ENCODE measurements around the gene PRKAB1. TPM values are rescaled to one million over a fixed set of nuclear protein-coding genes. Genes with fewer than 3 reads are reported as not detected.

PRKAB1 gene
- total RNA-seq, 4 donors from 2014 or later, result 18.2 to 32.0 (median 25.4) TPM

- DNase-seq (ENCODE audit: extremely low spot score), result no peak
- intact Hi-C loops (cut with DNase I), result no loop called here
- Histone ChIP-seq H3K27ac (replicated peaks in 1 of 4) (no peak overlapping the region), H3K4me3 (no peak overlapping the region), H3K27me3 (no peaks in the 10 kb centered on the region), H3K4me1 (peaks cover 13 to 18% (median 16%) of the 10 kb centered on the region in 4 donors), H3K9me3 (no peaks in the 10 kb centered on the region), H3K36me3 (peaks cover 0 to 12% (median 3%) of the 10 kb centered on the region in 4 donors)
- 98% methylated on average over 7 of the region's 8 CpGs for WGBS
- no peak for TF ChIP-seq POLR2AphosphoS5 (IDR thresholded peaks at IDR 0.05)
- no peak for TF ChIP-seq EP300 (IDR thresholded peaks at IDR 0.05)
- no peak for TF ChIP-seq CTCF (IDR thresholded peaks at IDR 0.05)
- TF ChIP-seq POLR2A (IDR thresholded peaks at IDR 0.05; ENCODE audit: low read depth), result no peak
These were observed 45.7 kb downstream of the PRKAB1 start for GRCh38 chr12:119713551-119714031.

DNA sequence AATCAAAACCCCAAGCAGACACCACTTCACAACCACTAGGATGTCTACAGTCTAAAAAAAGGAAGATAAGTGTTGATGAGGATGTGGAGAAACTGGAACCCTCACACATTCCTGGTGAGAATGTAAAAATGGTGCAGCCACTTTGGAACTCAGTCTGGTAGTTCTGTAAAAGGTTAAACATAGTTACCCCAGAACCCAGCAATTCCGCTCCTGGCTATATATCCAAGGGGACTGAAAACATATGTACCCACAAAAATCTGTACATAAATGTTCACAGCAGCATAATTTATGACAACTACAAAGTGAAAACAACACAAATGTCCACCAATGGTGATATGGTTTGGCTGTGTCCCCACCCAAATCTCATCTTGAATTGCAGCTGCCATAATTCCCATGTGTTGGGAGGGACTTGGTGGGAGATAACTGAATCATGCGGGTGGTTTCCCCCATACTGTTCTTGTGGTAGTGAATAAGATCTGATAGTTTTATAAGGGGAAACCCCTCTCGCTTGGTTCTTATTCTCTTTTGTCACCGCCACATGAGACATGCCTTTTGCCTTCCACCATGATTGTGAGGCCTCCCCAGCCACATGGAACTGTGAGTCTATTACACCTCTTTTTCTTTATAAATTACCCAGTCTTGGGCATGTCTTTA lies 46.8 kb downstream of the PRKAB1 start:
- Histone ChIP-seq H3K27me3 (no peaks in the 10 kb centered on the region), H3K4me3 (no peak overlapping the region), H3K4me1 (peaks cover 13 to 18% (median 16%) of the 10 kb centered on the region in 4 donors), H3K9me3 (no peaks in the 10 kb centered on the region), H3K36me3 (peaks cover 0 to 12% (median 3%) of the 10 kb centered on the region in 4 donors), H3K27ac (replicated peaks in 1 of 4) (no peak overlapping the region)
- intact Hi-C loops (cut with DNase I), result no loop called here
- TF ChIP-seq EP300 (IDR thresholded peaks at IDR 0.05) (no peak), POLR2A (IDR thresholded peaks at IDR 0.05; ENCODE audit: low read depth) (no peak)
- WGBS, result 93% methylated on average over 4 of the region's 4 CpGs
- no peak for DNase-seq (ENCODE audit: extremely low spot score)

DNA sequence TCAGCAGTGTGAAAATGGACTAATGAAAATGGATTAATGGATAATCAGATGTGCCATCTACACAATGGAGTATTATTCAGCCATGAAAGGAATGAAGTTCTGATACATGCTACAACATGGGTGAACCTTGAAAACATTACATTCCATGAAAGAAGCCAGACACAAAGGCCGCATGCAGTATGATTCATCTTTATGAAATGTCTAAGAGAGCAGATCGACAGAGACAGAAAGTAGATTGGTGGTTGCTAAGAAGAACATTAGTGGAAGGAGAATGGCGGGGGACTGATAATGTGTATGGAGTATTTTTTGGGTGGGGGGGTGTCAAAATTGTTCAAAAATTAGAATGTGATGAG lies 47.3 kb downstream of the PRKAB1 start:
- H3K4me1 ChIP-seq, result peaks cover 13 to 18% (median 16%) of the 10 kb centered on the region in 4 donors
- intact Hi-C loops (cut with DNase I), result no loop called here
- no peaks in the 10 kb centered on the region for H3K9me3 ChIP-seq
- TF ChIP-seq EP300 (IDR thresholded peaks at IDR 0.05) (no peak), POLR2AphosphoS5 (IDR thresholded peaks at IDR 0.05) (no peak), POLR2A (IDR thresholded peaks at IDR 0.05; ENCODE audit: low read depth) (no peak), CTCF (IDR thresholded peaks at IDR 0.05) (no peak)
- no peak overlapping the region for H3K27ac ChIP-seq (replicated peaks in 1 of 4)
- no peak overlapping the region for H3K4me3 ChIP-seq
- WGBS, result 95% methylated on average over 3 of the region's 3 CpGs
- no peak for DNase-seq (ENCODE audit: extremely low spot score)
- H3K36me3 ChIP-seq, result peaks cover 0 to 12% (median 3%) of the 10 kb centered on the region in 4 donors
- no peaks in the 10 kb centered on the region for H3K27me3 ChIP-seq

GRCh38 chr12:119718141-119718540 lies 50.2 kb downstream of the PRKAB1 start:
- H3K27me3 ChIP-seq, result no peaks in the 10 kb centered on the region
- intact Hi-C loops (cut with DNase I), result no loop called here
- DNase-seq (ENCODE audit: extremely low spot score), result no peak
- TF ChIP-seq EP300 (IDR thresholded peaks at IDR 0.05), result no peak
- no peak for TF ChIP-seq POLR2A (IDR thresholded peaks at IDR 0.05; ENCODE audit: low read depth)
- TF ChIP-seq POLR2AphosphoS5 (IDR thresholded peaks at IDR 0.05), result no peak
- no peak overlapping the region for H3K27ac ChIP-seq (replicated peaks in 1 of 4)
- H3K4me1 ChIP-seq, result peaks cover 13 to 18% (median 16%) of the 10 kb centered on the region in 4 donors
- H3K36me3 ChIP-seq, result peaks cover 0 to 7% (median 2%) of the 10 kb centered on the region in 4 donors
- H3K4me3 ChIP-seq, result no peak overlapping the region
- no peaks in the 10 kb centered on the region for H3K9me3 ChIP-seq
- 99% methylated on average over 13 of the region's 17 CpGs for WGBS

DNA sequence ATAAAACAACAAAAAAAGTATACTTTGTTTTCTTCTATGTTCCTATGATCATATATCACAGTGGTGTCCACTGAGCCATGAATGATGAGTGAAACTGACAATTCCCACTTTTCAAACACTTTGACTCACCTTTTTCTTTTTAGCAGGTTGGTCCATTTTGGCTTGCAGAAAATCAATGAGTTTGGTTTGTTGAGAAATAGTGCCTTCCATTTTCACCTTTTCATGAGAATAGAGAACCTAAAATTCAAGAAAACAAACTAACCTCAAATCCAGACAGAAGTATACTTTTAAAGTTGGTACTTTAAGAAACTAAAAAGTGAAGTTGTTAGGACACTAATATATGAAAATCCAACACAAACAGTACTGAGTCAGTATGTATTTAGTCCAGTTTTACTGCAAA lies 52.4 kb downstream of the PRKAB1 start:
- Histone ChIP-seq H3K9me3 (no peaks in the 10 kb centered on the region), H3K36me3 (peaks cover 0 to 5% (median 0%) of the 10 kb centered on the region in 4 donors), H3K27ac (replicated peaks in 1 of 4) (no peak overlapping the region), H3K4me1 (peaks cover 13 to 18% (median 16%) of the 10 kb centered on the region in 4 donors), H3K27me3 (no peaks in the 10 kb centered on the region), H3K4me3 (no peak overlapping the region)
- no peak for DNase-seq (ENCODE audit: extremely low spot score)
- intact Hi-C loops (cut with DNase I), result no loop called here
- TF ChIP-seq CTCF (IDR thresholded peaks at IDR 0.05) (no peak), POLR2AphosphoS5 (IDR thresholded peaks at IDR 0.05) (no peak), POLR2A (IDR thresholded peaks at IDR 0.05; ENCODE audit: low read depth) (no peak), EP300 (IDR thresholded peaks at IDR 0.05) (no peak)
